ENCODE data around the gene SFPQ.
"Not testable (repeated sequence)": the region's sequence is repeated elsewhere in the genome, so short reads cannot be mapped to it uniquely, and the experiment has no call there.

The SFPQ gene

GRCh38 chr1:35192853-35193664 is at the start of gene SFPQ:
Gene SFPQ (minus strand): TSS chr1:35193145. CDS start chr1:35193049, 96 bp downstream.
- peak; percentile 97 for DNase-seq (ENCODE audit: low read depth, low spot score)

DNA sequence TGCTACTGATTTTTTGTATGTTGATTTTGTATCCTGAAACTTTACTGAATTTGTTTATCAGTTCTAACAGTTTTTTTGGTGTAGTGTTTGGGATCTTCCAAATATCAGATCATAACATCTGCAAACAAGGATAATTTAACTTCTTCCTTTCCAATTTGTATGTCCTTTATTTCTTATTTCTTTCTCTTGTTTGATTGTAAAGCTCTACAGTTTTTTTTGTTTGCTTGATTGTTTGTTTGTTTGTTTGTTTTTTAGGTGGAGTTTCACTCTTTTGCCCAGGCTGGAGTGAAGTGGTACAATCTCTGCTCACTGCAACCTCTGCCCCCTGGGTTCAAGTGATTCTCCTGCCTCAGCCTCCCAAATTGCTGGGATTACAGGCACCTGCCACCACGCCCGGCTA is 43.8 kb upstream of the SFPQ start:
- DNase-seq (ENCODE audit: low read depth, low spot score) = not testable (repeated sequence)

DNA sequence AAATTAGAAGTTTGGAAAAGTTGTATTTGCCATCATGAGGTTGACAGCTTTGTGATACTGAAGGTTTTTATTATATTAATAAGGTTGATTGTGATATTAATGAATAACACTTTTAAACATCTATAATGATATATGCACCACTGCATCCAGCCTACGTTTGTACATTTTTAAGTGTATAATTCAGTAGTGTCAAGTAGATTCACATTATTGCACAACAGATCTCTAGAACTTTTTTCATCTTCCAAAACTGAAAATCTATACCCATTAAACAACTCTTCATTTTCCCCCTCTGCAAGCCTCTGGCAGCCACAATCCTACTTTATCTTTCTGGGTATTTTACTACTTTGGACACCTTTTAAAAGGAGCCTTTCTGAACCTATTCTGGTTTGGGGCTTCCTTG is 38.3 kb upstream of the SFPQ start:
- DNase-seq (ENCODE audit: low read depth, low spot score) = no peak

GRCh38 chr1:35229587-35230360 is 36.8 kb upstream of the SFPQ start:
- DNase-seq (ENCODE audit: low read depth, low spot score) = no peak

GRCh38 chr1:35226546-35226945 is 33.6 kb upstream of the SFPQ start:
- DNase-seq (ENCODE audit: low read depth, low spot score) = no peak

DNA sequence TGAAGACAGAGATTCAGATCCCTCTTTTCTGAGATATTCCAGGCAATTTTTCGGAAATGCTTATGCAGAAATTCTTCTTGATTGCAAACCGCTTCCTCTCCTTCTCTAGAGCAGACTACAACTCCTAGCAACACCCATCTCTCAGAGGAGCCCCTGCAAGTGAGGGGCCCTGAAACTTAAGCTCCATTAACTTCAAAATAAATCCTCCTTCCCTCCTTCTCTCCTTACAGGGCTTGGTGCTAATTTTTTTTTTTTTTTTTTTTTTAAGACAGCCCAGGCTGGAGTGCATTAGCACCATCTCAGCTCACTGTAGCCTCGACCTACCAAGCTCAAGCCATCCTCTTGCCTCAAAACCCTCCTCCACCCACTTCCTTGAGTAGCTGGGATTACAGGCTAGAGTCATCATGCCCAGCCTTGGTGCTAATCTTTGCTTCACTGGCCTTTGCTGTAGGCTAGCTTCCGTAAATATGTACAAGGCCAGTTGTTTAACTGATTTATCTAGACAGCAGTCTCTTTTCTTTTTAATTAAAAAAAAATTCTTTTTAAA is 30.2 kb upstream of the SFPQ start:
- DNase-seq (ENCODE audit: low read depth, low spot score) = no peak

DNA sequence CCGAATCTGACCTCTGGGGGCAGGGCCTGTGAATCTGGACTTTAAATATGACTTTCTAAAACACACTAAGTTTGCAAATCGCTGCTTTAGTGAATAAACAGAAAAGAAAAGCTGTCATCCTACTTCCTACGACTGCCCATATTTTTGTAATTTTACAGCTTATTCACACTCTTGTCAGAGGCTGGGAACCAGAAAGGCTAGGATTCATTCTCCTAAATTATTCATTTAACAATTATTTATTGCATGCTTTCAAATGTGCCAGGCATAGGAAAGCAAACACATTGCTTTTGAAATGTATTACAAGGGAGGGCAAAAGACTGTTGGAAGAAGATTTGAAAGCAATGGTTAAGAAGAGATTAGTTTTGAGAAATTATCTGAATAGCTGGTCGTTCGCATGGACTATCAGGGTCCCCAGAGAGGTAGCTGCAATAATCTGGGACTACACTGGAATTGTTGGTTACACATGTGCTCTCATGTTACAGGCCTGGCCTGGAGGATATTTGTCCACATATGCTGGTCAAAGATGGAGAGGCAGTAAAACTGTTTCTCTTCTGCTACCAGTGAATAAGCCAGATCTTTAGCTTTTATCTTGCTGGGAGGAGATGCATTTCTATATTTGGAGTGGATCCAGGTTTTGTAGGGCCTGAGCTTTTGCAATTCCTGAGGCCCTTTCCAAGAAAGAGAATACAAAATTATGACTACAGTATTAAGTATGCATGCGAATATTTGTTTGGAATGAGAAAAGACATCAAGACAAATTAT is 29.6 kb upstream of the SFPQ start:
- no peak for DNase-seq (ENCODE audit: low read depth, low spot score)

DNA sequence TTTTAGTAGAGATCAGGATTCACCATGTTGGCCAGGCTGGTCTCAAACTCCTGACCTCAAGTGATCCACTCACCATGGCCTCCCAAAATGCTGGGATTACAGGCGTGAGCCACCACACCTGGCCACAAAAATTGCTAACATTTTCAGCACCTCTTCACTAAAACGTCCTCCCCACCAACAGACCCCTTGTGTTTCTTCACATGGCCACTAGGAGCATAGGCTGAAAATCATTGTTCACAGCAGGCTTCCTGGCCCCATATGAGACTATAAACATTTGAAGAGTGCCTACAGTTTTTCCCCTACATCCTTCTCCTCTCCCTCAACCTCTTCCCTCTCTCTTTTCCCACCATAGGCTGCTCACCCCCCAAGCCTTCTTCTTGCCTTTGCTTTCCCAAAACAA is 28.0 kb upstream of the SFPQ start:
- no peak for DNase-seq (ENCODE audit: low read depth, low spot score)

DNA sequence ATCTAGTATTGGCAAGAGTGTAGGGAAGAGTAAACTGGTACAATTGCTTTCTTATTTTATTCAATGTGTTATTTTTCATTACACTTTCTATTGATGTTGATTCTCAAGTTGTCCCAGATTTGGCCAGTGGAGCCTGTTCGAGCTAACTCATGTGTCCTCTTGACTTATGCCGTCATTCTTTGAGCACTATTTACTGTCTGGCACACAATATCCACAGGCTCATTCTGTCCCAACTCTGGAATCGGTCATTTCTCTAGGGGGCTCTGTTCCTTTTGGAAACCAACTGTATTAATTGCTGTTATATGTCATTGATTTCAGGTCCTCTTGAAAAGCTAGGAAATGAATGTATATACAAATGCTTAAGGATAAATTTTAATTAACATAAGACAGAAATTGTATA is 22.4 kb upstream of the SFPQ start:
- no peak for DNase-seq (ENCODE audit: low read depth, low spot score)

DNA sequence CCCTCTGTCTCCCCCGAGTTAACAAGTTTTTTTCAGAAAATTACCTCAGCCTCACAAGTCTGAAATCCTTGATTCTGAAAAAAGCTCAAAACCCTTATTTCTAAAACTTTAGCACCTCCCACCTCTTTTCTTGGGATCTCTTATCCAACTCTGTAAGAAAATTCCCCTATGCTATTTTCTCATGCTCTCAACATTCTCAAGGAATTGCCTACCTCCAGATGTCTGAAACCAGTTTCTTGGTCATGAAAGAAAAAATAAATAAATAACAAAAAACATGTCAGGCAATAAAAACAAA is 18.1 kb upstream of the SFPQ start:
- no peak for DNase-seq (ENCODE audit: low read depth, low spot score)

DNA sequence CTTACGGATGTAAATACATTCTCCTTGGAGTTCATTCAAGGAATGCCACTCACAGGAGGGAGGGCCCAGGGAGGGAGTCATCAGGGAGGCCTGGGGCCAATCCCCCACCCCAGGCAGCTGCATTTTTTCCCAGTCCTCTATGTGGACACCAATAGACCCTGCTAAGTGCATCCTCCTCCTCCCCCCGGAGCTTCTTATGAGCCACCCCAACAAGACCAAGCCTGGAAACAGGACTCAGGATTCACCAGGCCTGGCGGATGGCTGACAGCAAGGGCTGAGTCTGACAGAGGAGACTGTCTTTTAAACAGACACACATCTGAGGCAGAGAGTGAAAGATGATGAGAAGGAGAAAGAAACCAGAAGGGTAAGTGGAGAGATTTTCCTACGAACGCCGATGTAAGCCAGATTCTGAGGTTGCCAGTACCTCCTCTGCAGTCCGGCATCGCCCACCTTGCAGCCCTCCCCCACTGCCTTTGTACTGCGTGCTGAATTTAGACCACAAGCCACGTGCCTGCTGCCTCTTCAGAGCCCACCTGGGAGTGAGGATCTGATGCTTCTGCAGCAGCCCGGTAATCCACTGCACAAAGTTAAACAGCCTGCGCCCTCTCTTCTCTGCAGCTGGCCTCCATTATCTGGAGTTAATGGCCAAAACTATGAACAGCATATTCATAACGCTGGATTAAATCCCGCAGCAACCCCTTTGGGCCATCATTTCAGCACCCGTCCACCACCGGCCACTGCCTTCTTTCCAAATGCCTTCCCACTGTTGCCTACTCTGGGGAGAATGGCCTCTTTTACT is 17.6 kb upstream of the SFPQ start:
- no peak for DNase-seq (ENCODE audit: low read depth, low spot score)

GRCh38 chr1:35203295-35203694 is 10.3 kb upstream of the SFPQ start:
- DNase-seq (ENCODE audit: low read depth, low spot score) = no peak

GRCh38 chr1:35202048-35202719 is 9.2 kb upstream of the SFPQ start:
- DNase-seq (ENCODE audit: low read depth, low spot score) = peak; percentile 75

DNA sequence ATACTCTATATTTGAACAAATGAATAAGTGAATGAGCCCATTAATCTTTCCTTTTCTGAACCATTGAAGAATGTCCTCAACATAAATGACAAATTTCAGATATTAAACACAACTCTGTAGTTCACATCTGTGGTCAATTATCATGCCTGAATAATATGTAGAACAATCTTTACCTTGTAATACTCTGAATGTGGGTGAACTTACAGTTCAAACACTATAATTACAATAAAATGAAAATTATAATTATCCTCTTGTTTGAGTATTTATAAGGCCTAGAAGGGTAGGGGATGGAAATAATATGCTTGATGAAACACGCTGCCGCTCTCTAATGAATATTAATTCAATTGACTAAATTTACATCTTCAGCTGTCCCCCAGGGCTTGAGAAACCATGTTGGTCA is 8.7 kb upstream of the SFPQ start:
- no peak for DNase-seq (ENCODE audit: low read depth, low spot score)

GRCh38 chr1:35192056-35192852 is 691 bp downstream of the SFPQ start:
- no peak for DNase-seq (ENCODE audit: low read depth, low spot score)

GRCh38 chr1:35191429-35192055 is 1.4 kb downstream of the SFPQ start:
- DNase-seq (ENCODE audit: low read depth, low spot score) = no peak

GRCh38 chr1:35190784-35191183 is 2.2 kb downstream of the SFPQ start:
- no peak for DNase-seq (ENCODE audit: low read depth, low spot score)

- DNase-seq (ENCODE audit: low read depth, low spot score) = no peak
Observed at GRCh38 chr1:35188578-35189392, 4.2 kb downstream of the SFPQ start.

Measured in iPS DF 19.7 (cell line).